HEK293 (cell line): ENCODE data around the gene EEFSEC.

ENCODE experiments used
- WT1 ChIP-seq: fragments of 450-650 bp; formaldehyde crosslinking; IDR thresholded peaks from 2 replicates; pipeline ENCODE4 v1.5.1; 2016; ENCODE audit warnings: missing biosample characterization, missing genetic modification characterization
- YY1 ChIP-seq: fragments of 450-650 bp; formaldehyde crosslinking; IDR thresholded peaks from 2 replicates; pipeline ENCODE4 v1.5.1; 2018; ENCODE audit warnings: missing biosample characterization, missing genetic modification characterization
- ZBTB1 ChIP-seq: fragments of 450-650 bp; formaldehyde crosslinking; IDR thresholded peaks from 2 replicates; pipeline ENCODE4 v1.5.1; 2016; ENCODE audit warnings: missing biosample characterization, missing genetic modification characterization
- ZBTB48 ChIP-seq: fragments of 450-650 bp; formaldehyde crosslinking; IDR thresholded peaks from 2 replicates; pipeline ENCODE4 v1.5.1; 2016; ENCODE audit warnings: missing biosample characterization, missing genetic modification characterization
- ZFP37 ChIP-seq: fragments of 450-650 bp; formaldehyde crosslinking; IDR thresholded peaks from 2 replicates; pipeline ENCODE4 v1.5.1; 2016; ENCODE audit warnings: missing biosample characterization, missing genetic modification characterization
- ZNF202 ChIP-seq: fragments of 450-650 bp; formaldehyde crosslinking; IDR thresholded peaks from 2 replicates; pipeline ENCODE4 v1.5.1; 2016; ENCODE audit warnings: missing biosample characterization, missing genetic modification characterization, borderline replicate concordance
- ZNF211 ChIP-seq: fragments of 450-650 bp; formaldehyde crosslinking; IDR thresholded peaks from 2 replicates; pipeline ENCODE4 v1.5.1; 2016; ENCODE audit warnings: low read depth, missing biosample characterization, missing genetic modification characterization
- ZNF530 ChIP-seq: fragments of 450-650 bp; formaldehyde crosslinking; IDR thresholded peaks from 2 replicates; pipeline ENCODE4 v1.5.1; 2016; ENCODE audit warnings: low read depth, missing biosample characterization, missing genetic modification characterization
- TF ChIP-seq, protein P1 (sequence below): fragments of 450-650 bp; formaldehyde crosslinking; IDR thresholded peaks from 2 replicates; pipeline ENCODE4 v1.5.0; 2017; ENCODE audit warnings: missing biosample characterization, missing genetic modification characterization, borderline replicate concordance
- TF ChIP-seq, protein P2 (sequence below): fragments of 450-650 bp; formaldehyde crosslinking; IDR thresholded peaks from 2 replicates; pipeline ENCODE4 v1.5.1; 2016; ENCODE audit warnings: missing biosample characterization, missing genetic modification characterization
- TF ChIP-seq, protein P3 (sequence below): fragments of 450-650 bp; formaldehyde crosslinking; IDR thresholded peaks from 2 replicates; pipeline ENCODE4 v1.5.1; 2016; ENCODE audit warnings: missing biosample characterization, missing genetic modification characterization
- TF ChIP-seq, protein P4 (sequence below): fragments of 450-650 bp; formaldehyde crosslinking; IDR thresholded peaks from 2 replicates; pipeline ENCODE4 v1.5.1; 2017; ENCODE audit warnings: missing biosample characterization, missing genetic modification characterization
- TF ChIP-seq, protein P5 (sequence below): fragments of 450-650 bp; formaldehyde crosslinking; IDR thresholded peaks from 2 replicates; pipeline ENCODE4 v1.5.1; 2016; ENCODE audit warnings: missing biosample characterization, missing genetic modification characterization
- TF ChIP-seq, protein P6 (sequence below): fragments of 450-650 bp; formaldehyde crosslinking; IDR thresholded peaks from 2 replicates; pipeline ENCODE4 v1.5.1; 2016; ENCODE audit warnings: missing biosample characterization, missing genetic modification characterization

DNA sequence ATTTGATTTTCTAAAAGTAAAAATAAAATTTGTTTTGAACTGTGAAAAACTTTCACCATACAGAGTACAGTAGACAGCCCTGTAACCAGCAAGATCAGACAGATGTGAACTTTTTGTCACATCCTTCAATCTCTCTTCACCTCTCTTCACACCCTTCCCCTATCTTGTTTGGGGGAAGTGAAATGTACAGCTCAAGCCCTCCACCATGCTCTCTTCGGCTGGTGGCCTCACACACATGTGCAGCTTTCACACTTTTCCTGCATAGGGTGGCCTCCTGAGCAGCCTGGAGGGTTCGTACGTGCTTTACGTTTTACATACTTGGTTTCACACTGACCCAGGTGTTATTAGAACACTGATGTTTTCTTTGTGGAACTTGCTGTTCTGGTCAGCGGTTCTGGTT, 227.0 kb downstream of the EEFSEC start:
- no peak for TF ChIP-seq ZBTB48 (tag by site-specific recombination)
- TF ChIP-seq, protein P1, sequence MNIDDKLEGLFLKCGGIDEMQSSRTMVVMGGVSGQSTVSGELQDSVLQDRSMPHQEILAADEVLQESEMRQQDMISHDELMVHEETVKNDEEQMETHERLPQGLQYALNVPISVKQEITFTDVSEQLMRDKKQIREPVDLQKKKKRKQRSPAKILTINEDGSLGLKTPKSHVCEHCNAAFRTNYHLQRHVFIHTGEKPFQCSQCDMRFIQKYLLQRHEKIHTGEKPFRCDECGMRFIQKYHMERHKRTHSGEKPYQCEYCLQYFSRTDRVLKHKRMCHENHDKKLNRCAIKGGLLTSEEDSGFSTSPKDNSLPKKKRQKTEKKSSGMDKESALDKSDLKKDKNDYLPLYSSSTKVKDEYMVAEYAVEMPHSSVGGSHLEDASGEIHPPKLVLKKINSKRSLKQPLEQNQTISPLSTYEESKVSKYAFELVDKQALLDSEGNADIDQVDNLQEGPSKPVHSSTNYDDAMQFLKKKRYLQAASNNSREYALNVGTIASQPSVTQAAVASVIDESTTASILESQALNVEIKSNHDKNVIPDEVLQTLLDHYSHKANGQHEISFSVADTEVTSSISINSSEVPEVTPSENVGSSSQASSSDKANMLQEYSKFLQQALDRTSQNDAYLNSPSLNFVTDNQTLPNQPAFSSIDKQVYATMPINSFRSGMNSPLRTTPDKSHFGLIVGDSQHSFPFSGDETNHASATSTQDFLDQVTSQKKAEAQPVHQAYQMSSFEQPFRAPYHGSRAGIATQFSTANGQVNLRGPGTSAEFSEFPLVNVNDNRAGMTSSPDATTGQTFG (tag by site-specific recombination), result no peak
- TF ChIP-seq, protein P2, sequence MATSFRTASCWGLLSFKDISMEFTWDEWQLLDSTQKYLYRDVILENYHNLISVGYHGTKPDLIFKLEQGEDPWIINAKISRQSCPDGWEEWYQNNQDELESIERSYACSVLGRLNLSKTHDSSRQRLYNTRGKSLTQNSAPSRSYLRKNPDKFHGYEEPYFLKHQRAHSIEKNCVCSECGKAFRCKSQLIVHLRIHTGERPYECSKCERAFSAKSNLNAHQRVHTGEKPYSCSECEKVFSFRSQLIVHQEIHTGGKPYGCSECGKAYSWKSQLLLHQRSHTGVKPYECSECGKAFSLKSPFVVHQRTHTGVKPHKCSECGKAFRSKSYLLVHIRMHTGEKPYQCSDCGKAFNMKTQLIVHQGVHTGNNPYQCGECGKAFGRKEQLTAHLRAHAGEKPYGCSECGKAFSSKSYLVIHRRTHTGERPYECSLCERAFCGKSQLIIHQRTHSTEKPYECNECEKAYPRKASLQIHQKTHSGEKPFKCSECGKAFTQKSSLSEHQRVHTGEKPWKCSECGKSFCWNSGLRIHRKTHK (tag by site-specific recombination), result no peak
- TF ChIP-seq, protein P3, sequence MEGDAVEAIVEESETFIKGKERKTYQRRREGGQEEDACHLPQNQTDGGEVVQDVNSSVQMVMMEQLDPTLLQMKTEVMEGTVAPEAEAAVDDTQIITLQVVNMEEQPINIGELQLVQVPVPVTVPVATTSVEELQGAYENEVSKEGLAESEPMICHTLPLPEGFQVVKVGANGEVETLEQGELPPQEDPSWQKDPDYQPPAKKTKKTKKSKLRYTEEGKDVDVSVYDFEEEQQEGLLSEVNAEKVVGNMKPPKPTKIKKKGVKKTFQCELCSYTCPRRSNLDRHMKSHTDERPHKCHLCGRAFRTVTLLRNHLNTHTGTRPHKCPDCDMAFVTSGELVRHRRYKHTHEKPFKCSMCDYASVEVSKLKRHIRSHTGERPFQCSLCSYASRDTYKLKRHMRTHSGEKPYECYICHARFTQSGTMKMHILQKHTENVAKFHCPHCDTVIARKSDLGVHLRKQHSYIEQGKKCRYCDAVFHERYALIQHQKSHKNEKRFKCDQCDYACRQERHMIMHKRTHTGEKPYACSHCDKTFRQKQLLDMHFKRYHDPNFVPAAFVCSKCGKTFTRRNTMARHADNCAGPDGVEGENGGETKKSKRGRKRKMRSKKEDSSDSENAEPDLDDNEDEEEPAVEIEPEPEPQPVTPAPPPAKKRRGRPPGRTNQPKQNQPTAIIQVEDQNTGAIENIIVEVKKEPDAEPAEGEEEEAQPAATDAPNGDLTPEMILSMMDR, result no peak
- no peak for TF ChIP-seq ZNF211 (tag by site-specific recombination)
- TF ChIP-seq ZNF202 (tag by site-specific recombination), result no peak
- TF ChIP-seq, protein P4, sequence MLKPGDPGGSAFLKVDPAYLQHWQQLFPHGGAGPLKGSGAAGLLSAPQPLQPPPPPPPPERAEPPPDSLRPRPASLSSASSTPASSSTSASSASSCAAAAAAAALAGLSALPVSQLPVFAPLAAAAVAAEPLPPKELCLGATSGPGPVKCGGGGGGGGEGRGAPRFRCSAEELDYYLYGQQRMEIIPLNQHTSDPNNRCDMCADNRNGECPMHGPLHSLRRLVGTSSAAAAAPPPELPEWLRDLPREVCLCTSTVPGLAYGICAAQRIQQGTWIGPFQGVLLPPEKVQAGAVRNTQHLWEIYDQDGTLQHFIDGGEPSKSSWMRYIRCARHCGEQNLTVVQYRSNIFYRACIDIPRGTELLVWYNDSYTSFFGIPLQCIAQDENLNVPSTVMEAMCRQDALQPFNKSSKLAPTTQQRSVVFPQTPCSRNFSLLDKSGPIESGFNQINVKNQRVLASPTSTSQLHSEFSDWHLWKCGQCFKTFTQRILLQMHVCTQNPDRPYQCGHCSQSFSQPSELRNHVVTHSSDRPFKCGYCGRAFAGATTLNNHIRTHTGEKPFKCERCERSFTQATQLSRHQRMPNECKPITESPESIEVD (tag by site-specific recombination), result no peak
- TF ChIP-seq ZFP37 (tag by site-specific recombination), result no peak
- TF ChIP-seq ZNF530 (tag by site-specific recombination), result no peak
- TF ChIP-seq, protein P5, sequence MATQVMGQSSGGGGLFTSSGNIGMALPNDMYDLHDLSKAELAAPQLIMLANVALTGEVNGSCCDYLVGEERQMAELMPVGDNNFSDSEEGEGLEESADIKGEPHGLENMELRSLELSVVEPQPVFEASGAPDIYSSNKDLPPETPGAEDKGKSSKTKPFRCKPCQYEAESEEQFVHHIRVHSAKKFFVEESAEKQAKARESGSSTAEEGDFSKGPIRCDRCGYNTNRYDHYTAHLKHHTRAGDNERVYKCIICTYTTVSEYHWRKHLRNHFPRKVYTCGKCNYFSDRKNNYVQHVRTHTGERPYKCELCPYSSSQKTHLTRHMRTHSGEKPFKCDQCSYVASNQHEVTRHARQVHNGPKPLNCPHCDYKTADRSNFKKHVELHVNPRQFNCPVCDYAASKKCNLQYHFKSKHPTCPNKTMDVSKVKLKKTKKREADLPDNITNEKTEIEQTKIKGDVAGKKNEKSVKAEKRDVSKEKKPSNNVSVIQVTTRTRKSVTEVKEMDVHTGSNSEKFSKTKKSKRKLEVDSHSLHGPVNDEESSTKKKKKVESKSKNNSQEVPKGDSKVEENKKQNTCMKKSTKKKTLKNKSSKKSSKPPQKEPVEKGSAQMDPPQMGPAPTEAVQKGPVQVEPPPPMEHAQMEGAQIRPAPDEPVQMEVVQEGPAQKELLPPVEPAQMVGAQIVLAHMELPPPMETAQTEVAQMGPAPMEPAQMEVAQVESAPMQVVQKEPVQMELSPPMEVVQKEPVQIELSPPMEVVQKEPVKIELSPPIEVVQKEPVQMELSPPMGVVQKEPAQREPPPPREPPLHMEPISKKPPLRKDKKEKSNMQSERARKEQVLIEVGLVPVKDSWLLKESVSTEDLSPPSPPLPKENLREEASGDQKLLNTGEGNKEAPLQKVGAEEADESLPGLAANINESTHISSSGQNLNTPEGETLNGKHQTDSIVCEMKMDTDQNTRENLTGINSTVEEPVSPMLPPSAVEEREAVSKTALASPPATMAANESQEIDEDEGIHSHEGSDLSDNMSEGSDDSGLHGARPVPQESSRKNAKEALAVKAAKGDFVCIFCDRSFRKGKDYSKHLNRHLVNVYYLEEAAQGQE, result no peak
- no peak for TF ChIP-seq ZBTB1
- TF ChIP-seq, protein P6, sequence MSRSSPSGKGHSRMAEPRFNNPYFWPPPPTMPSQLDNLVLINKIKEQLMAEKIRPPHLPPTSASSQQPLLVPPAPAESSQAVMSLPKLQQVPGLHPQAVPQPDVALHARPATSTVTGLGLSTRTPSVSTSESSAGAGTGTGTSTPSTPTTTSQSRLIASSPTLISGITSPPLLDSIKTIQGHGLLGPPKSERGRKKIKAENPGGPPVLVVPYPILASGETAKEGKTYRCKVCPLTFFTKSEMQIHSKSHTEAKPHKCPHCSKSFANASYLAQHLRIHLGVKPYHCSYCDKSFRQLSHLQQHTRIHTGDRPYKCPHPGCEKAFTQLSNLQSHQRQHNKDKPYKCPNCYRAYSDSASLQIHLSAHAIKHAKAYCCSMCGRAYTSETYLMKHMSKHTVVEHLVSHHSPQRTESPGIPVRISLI (tag by site-specific recombination), result no peak
- TF ChIP-seq WT1 (tag by site-specific recombination), result no peak
- TF ChIP-seq YY1 (tag by site-specific recombination), result no peak
